ENCODE data around the gene NFKBIL1.

DNA sequence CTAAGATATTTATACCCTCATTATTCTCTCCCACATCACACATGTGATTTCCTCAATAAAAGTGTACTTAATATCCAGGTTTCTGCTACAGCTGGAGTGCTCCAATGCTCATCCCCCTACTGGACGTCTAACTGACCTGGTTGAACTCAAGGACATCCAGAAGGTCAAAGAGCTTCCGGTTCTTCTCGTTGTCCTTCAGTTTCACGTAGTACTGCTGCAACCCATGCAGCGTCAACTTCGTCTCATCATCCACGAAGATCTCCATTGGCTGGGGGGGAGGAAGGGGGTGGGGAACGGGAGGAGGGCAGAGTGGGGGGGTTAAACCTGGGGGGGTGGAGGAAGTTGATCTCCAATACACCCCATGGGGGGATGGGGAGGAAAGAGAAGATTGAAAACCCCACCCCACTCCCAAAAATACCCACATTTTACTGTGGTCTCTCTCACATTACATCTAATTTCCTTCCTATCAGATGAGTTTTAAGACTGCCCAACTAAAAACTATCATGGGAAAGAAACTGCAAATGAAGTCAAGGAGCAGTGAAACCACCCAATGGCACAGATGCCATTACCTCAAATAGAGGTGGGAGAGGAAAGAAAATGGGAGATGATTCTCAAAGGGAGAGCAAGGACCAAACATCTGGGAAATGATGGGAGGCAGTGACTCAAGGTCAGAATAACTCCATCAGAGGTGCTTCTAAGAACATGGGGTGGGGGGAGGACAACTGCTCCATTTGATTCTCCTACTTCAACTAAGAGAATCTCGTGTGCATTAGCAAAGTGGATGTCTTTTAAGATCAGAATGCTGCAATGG, 14.6 kb upstream of the NFKBIL1 start:
- TF ChIP-seq, protein P1, sequence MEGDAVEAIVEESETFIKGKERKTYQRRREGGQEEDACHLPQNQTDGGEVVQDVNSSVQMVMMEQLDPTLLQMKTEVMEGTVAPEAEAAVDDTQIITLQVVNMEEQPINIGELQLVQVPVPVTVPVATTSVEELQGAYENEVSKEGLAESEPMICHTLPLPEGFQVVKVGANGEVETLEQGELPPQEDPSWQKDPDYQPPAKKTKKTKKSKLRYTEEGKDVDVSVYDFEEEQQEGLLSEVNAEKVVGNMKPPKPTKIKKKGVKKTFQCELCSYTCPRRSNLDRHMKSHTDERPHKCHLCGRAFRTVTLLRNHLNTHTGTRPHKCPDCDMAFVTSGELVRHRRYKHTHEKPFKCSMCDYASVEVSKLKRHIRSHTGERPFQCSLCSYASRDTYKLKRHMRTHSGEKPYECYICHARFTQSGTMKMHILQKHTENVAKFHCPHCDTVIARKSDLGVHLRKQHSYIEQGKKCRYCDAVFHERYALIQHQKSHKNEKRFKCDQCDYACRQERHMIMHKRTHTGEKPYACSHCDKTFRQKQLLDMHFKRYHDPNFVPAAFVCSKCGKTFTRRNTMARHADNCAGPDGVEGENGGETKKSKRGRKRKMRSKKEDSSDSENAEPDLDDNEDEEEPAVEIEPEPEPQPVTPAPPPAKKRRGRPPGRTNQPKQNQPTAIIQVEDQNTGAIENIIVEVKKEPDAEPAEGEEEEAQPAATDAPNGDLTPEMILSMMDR (conservative IDR thresholded peaks at IDR 0.05; ENCODE audit: low read length) = no peak
- no peak for TF ChIP-seq EZH2phosphoT487 (IDR thresholded peaks at IDR 0.05; ENCODE audit: borderline replicate concordance)
